T-helper 2 cell treated with Interferon-gamma antibody and Interleukin-4, amounts not matched to agents 5 μg/mL and 100 μg/mL, for 36 hours (primary cell): ENCODE measurements around the gene ILKAP.
A peak's percentile ranks its signal among the peaks of the same experiment; 100 is the strongest.
"Not testable (repeated sequence)": the region's sequence is repeated elsewhere in the genome, so short reads cannot be mapped to it uniquely, and the experiment has no call there.

Experiments
- DNase-seq: peaks from one replicate; pipeline ENCODE4 v3.0.0; 2021; ENCODE audit warnings: low spot score
- H3K27ac Mint-ChIP-seq: one replicate; pipeline ENCODE4 v1.8.0; 2021; ENCODE audit warnings: mild to moderate bottlenecking, mixed read lengths
- H3K27me3 Mint-ChIP-seq: one replicate; pipeline ENCODE4 v1.8.0; 2021; ENCODE audit warnings: low read depth, mixed read lengths
- H3K36me3 Mint-ChIP-seq: one replicate; pipeline ENCODE4 v1.8.0; 2021; ENCODE audit warnings: low read depth, mixed read lengths
- H3K4me1 Mint-ChIP-seq: one replicate; pipeline ENCODE4 v1.8.0; 2021; ENCODE audit warnings: low read depth, mixed read lengths
- H3K4me3 Mint-ChIP-seq: one replicate; pipeline ENCODE4 v1.8.0; 2022; ENCODE audit warnings: mild to moderate bottlenecking, moderate library complexity, mixed read lengths
- H3K9me3 Mint-ChIP-seq: one replicate; pipeline ENCODE4 v1.8.0; 2021; ENCODE audit warnings: mixed read lengths

ILKAP gene

GRCh38 chr2:238190445-238190844 is 13.1 kb downstream of the ILKAP start:
- Mint-ChIP-seq H3K36me3 (peaks cover 64% of the 10 kb centered on the region), H3K27me3 (no peaks in the 10 kb centered on the region)
- no peak for DNase-seq

DNA sequence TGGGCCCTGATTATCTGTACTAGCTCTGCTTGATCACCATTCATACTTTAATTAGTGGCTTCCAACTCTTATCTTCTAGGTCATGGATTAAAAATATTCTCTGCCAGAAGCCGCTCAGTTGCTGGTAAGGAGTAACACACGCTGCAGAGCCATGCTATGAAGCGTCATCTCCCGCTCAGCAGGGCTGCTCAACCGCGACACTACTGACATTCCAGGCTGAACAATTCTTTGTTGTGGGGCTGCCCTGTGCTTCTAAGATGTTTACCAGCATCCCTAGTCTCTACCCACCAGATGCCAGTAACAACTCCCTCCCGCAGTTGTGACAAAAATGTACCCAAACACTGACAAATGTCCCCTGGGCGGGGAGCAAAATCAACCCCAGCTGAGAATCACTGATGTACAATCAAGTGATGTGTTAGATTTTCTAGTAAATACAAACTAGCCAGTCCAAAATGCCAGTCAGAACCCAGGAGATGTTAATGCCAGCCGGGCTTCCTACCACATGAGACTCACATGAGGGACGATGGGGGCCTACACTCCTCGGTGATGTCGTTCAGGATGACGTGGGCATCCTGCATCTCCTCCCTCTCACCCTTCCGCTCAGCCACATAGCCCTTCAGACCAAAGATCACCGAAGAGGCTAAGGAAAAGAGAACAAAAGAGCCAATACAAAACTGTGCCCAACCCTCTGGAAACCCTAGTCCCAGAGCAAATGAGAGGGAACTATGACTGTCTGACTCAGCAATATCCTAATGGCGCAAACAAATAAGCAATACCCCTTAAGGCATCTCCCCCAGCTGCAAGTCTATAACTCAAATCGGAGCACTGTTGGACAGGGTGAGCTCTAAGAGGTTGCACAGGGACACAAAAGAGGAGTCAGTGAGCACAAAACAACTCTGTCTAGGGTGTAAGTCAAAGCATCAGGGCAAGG is 15.6 kb downstream of the ILKAP start:
- no peaks in the 10 kb centered on the region for H3K9me3 Mint-ChIP-seq
- DNase-seq, result no peak
- no peak overlapping the region for H3K27ac Mint-ChIP-seq
- no peaks in the 10 kb centered on the region for H3K4me1 Mint-ChIP-seq
- no peak overlapping the region for H3K4me3 Mint-ChIP-seq
- peaks cover 66% of the 10 kb centered on the region for H3K36me3 Mint-ChIP-seq
- no peaks in the 10 kb centered on the region for H3K27me3 Mint-ChIP-seq

More at GRCh38 chr2:238190445-238190844, 13.1 kb downstream of the ILKAP start:
- Mint-ChIP-seq H3K9me3 (no peaks in the 10 kb centered on the region), H3K27ac (no peak overlapping the region), H3K4me1 (peaks cover under 1% of the 10 kb centered on the region), H3K4me3 (no peak overlapping the region)

DNA sequence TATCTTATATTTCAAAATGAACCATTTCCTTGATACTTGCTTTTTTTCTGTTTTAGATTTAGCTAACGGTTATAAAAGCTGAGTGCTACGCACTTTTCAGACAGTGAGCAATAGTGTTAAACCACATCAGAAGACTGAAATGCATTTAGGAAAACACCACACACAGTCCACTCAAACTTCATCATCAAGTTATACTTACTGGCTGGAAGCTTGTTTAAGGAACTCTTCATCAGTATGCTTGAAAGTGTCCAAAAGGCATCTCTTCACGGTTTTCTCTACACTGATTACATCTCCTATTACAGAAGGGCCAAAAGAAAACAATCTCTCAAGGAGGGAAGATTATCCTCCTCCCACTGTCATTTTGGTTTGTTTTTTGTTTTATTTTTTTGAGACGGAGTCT is 19.7 kb downstream of the ILKAP start:
- H3K27me3 Mint-ChIP-seq, result no peaks in the 10 kb centered on the region
- no peak overlapping the region for H3K27ac Mint-ChIP-seq
- H3K4me1 Mint-ChIP-seq, result no peaks in the 10 kb centered on the region

GRCh38 chr2:238182362-238182761 is 21.1 kb downstream of the ILKAP start:
- no peak overlapping the region for H3K4me3 Mint-ChIP-seq
- no peaks in the 10 kb centered on the region for H3K4me1 Mint-ChIP-seq
- H3K36me3 Mint-ChIP-seq, result peaks cover 63% of the 10 kb centered on the region
- DNase-seq, result no peak
- H3K27me3 Mint-ChIP-seq, result no peaks in the 10 kb centered on the region
- H3K27ac Mint-ChIP-seq, result no peak overlapping the region
- H3K9me3 Mint-ChIP-seq, result no peaks in the 10 kb centered on the region

More for the DNA sequence above, 19.7 kb downstream of the ILKAP start:
- H3K9me3 Mint-ChIP-seq, result no peaks in the 10 kb centered on the region
- peaks cover 70% of the 10 kb centered on the region for H3K36me3 Mint-ChIP-seq
- no peak overlapping the region for H3K4me3 Mint-ChIP-seq
- no peak for DNase-seq

- H3K4me3 Mint-ChIP-seq, result no peak overlapping the region
- H3K36me3 Mint-ChIP-seq, result peaks cover 61% of the 10 kb centered on the region
- no peaks in the 10 kb centered on the region for H3K4me1 Mint-ChIP-seq
- no peak overlapping the region for H3K27ac Mint-ChIP-seq
- DNase-seq, result no peak
- H3K9me3 Mint-ChIP-seq, result no peaks in the 10 kb centered on the region
- H3K27me3 Mint-ChIP-seq, result no peaks in the 10 kb centered on the region
Measured at GRCh38 chr2:238180554-238180953, 22.9 kb downstream of the ILKAP start.

DNA sequence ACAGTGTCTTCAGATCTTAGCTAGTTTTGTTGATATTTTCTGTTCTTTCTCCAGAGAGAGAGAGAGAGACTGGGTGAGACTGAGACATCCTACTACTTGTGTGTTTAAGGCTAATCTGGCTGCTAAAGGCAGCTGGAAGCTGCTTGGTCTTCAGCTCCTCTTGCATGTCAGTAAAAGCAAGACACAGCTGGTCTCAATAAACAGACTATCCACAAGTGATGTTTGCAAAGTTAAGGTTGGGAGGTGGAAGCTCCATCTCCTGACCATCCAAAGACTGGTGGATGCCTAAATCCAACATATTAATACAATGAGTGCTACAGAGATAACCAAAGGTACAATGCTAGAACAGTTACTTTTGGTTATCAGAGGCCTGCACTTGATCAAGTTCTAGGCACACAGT is 26.9 kb downstream of the ILKAP start:
- H3K4me1 Mint-ChIP-seq, result no peaks in the 10 kb centered on the region
- H3K27ac Mint-ChIP-seq, result peak overlapping the region; percentile 5
- H3K36me3 Mint-ChIP-seq, result peaks cover 59% of the 10 kb centered on the region
- H3K27me3 Mint-ChIP-seq, result no peaks in the 10 kb centered on the region
- DNase-seq, result no peak
- H3K9me3 Mint-ChIP-seq, result no peaks in the 10 kb centered on the region
- no peak overlapping the region for H3K4me3 Mint-ChIP-seq

DNA sequence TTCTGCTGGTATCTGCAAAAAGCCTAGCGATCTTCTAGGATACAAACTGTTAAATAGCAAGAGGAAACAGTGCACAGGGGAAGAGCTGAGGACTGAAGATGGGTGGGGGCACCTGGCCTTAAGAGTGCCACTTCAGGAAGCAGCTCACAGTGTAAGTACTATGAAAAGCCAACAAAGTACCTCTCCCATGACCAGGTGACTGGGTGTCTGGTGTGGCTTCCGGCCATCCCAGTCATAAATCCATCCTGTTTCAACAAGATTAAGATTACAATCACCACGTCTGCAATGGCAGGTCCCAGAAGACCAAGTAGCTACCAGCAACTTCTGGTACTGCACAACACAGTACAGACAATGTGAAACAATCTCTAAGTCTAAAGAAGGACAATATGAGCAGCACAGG is 28.8 kb downstream of the ILKAP start:
- Mint-ChIP-seq H3K27me3 (no peaks in the 10 kb centered on the region), H3K27ac (no peak overlapping the region), H3K36me3 (peaks cover 55% of the 10 kb centered on the region), H3K4me1 (no peaks in the 10 kb centered on the region), H3K4me3 (no peak overlapping the region), H3K9me3 (no peaks in the 10 kb centered on the region)
- DNase-seq, result no peak

GRCh38 chr2:238174291-238174690 is 29.2 kb downstream of the ILKAP start:
- Mint-ChIP-seq H3K4me3 (no peak overlapping the region), H3K4me1 (no peaks in the 10 kb centered on the region), H3K27me3 (no peaks in the 10 kb centered on the region), H3K9me3 (no peaks in the 10 kb centered on the region), H3K27ac (no peak overlapping the region), H3K36me3 (peaks cover 52% of the 10 kb centered on the region)
- DNase-seq, result no peak

DNA sequence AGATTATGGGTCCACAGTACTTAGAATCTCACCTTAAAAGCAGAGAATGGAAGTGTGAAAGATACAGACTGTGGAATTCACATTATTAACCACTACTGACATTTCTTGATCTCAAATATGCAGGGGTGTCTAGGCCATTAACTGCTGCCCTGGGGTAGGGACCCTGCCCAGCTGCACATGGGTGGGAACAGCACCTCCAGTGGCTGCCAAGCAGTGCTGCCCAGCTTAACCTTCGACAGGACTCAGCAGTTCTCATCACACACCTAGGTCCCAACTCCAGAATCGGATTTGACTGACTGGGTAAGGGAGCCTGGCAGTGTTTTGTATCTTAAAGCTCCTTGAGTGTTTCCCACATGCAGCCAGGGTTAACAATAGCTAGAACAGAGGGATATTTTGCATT is 29.8 kb downstream of the ILKAP start:
- Mint-ChIP-seq H3K4me3 (no peak overlapping the region), H3K4me1 (no peaks in the 10 kb centered on the region), H3K27me3 (no peaks in the 10 kb centered on the region), H3K27ac (no peak overlapping the region), H3K36me3 (peaks cover 46% of the 10 kb centered on the region), H3K9me3 (no peaks in the 10 kb centered on the region)
- DNase-seq, result no peak

DNA sequence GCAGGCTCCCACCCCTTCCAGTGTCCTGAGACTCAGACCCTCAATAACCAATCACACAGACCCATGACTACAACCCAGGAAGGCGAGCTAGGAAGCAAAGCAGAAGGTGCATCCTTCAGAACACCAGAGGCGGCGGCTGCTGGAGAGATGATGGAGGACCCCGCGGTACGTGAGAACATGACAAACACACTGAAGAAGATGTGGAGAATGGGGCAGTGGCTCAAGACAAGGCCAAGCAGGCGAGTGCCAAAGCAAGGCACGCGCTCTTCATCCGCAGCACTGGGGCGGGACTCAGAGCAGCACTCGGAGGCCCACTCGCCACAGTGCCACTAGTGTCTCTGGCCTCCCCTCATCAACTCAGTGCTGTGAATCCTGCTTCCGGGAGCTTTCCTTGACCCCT is 31.1 kb downstream of the ILKAP start:
- no peak overlapping the region for H3K4me3 Mint-ChIP-seq
- no peaks in the 10 kb centered on the region for H3K27me3 Mint-ChIP-seq
- DNase-seq, result no peak
- peak overlapping the region; percentile 47 for H3K27ac Mint-ChIP-seq
- peaks cover 45% of the 10 kb centered on the region for H3K36me3 Mint-ChIP-seq
- H3K9me3 Mint-ChIP-seq, result no peaks in the 10 kb centered on the region
- H3K4me1 Mint-ChIP-seq, result no peaks in the 10 kb centered on the region

DNA sequence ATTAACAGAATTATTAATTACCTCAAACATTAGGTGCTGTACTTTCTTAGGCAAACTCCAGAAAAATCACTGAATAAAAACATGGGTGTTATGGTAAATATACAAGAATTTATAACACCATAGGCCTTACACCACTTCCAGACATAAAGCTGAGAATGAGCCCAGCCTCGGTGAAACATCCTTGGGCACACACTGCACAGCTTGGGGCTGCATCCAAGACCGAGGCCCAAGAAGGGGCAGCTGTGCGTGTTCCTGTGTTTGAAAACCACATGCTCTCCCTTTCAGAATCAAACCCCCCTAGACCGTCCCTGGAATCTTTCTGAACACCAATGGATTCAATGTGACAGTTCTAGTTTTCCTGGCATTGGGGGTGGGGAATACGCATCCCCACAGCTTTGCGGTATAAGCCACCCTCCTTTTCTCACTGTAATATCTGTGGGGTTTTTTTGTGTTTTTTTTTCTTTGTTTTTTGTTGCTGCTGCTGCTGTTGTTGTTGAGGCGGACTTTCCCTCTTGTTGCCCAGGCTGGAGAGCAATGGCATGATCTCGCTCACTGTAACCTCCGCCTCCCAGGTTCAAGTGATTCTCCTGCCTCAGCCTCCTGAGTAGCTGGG is 31.8 kb downstream of the ILKAP start:
- DNase-seq, result no peak

GRCh38 chr2:238171072-238171431 is 32.4 kb downstream of the ILKAP start:
- not testable (repeated sequence) for H3K27ac Mint-ChIP-seq, H3K4me3 Mint-ChIP-seq, DNase-seq, H3K27me3 Mint-ChIP-seq, H3K9me3 Mint-ChIP-seq, H3K4me1 Mint-ChIP-seq
- peaks cover 36% of the 10 kb centered on the region for H3K36me3 Mint-ChIP-seq

More for the DNA sequence above, 31.8 kb downstream of the ILKAP start:
- Mint-ChIP-seq H3K4me3 (no peak overlapping the region), H3K27ac (no peak overlapping the region), H3K9me3 (no peaks in the 10 kb centered on the region), H3K36me3 (peaks cover 39% of the 10 kb centered on the region), H3K4me1 (no peaks in the 10 kb centered on the region), H3K27me3 (no peaks in the 10 kb centered on the region)

GRCh38 chr2:238170386-238171071 is 33.0 kb downstream of the ILKAP start:
- peak overlapping the region; percentile 11 for H3K27ac Mint-ChIP-seq
- H3K4me1 Mint-ChIP-seq, result no peaks in the 10 kb centered on the region
- no peak overlapping the region for H3K4me3 Mint-ChIP-seq

GRCh38 chr2:238169708-238170251 is 33.7 kb downstream of the ILKAP start:
- DNase-seq, result no peak
- H3K4me1 Mint-ChIP-seq, result no peaks in the 10 kb centered on the region
- no peaks in the 10 kb centered on the region for H3K9me3 Mint-ChIP-seq
- no peak overlapping the region for H3K27ac Mint-ChIP-seq
- no peak overlapping the region for H3K4me3 Mint-ChIP-seq
- peaks cover 8% of the 10 kb centered on the region for H3K27me3 Mint-ChIP-seq
- peaks cover 33% of the 10 kb centered on the region for H3K36me3 Mint-ChIP-seq

More at GRCh38 chr2:238170386-238171071, 33.0 kb downstream of the ILKAP start:
- Mint-ChIP-seq H3K27me3 (peaks cover under 1% of the 10 kb centered on the region), H3K9me3 (no peaks in the 10 kb centered on the region), H3K36me3 (peaks cover 33% of the 10 kb centered on the region)
- no peak for DNase-seq
